EL (cell line): ENCODE data around the gene SLC6A11.
A peak's percentile ranks its signal among the peaks of the same experiment; 100 is the strongest.

ENCODE experiments used
- DNase-seq: peaks from one replicate; pipeline ENCODE4 v3.0.0-alpha.2; 2016

The SLC6A11 gene

GRCh38 chr3:10957976-10958749 is 142.1 kb downstream of the SLC6A11 start:
- DNase-seq: no peak

- DNase-seq: no peak
Measured at GRCh38 chr3:10960255-10960654, 144.2 kb downstream of the SLC6A11 start.

- DNase-seq: no peak
Measured at GRCh38 chr3:10961921-10962320, 145.9 kb downstream of the SLC6A11 start.

- DNase-seq: no peak
Measured at GRCh38 chr3:10962481-10963036, 146.5 kb downstream of the SLC6A11 start.

GRCh38 chr3:10964537-10965167 is 148.6 kb downstream of the SLC6A11 start:
- DNase-seq: peak; percentile 15

GRCh38 chr3:10968401-10968800 is 152.4 kb downstream of the SLC6A11 start:
- DNase-seq: no peak

GRCh38 chr3:10970306-10970960 is 154.4 kb downstream of the SLC6A11 start:
- DNase-seq: no peak

- no peak for DNase-seq
Measured at GRCh38 chr3:10972072-10972782, 156.2 kb downstream of the SLC6A11 start.

- no peak for DNase-seq
Measured at GRCh38 chr3:10973046-10973595, 157.1 kb downstream of the SLC6A11 start.

- no peak for DNase-seq
Measured at GRCh38 chr3:10974131-10974530, 158.1 kb downstream of the SLC6A11 start.

GRCh38 chr3:10974746-10975375 is 158.8 kb downstream of the SLC6A11 start:
- DNase-seq: no peak

- no peak for DNase-seq
Measured at GRCh38 chr3:10975695-10976234, 159.7 kb downstream of the SLC6A11 start.

GRCh38 chr3:10976770-10977169 is 160.7 kb downstream of the SLC6A11 start:
- no peak for DNase-seq

GRCh38 chr3:10977892-10978510 is 162.0 kb downstream of the SLC6A11 start:
- peak; percentile 60 for DNase-seq

- no peak for DNase-seq
Measured at GRCh38 chr3:10978956-10979355, 162.9 kb downstream of the SLC6A11 start.

GRCh38 chr3:10980312-10980711 is 164.3 kb downstream of the SLC6A11 start:
- no peak for DNase-seq

- DNase-seq: no peak
Measured at GRCh38 chr3:10981031-10981430, 165.0 kb downstream of the SLC6A11 start.

- peak; percentile 35 for DNase-seq
Measured at GRCh38 chr3:10981961-10982360, 165.9 kb downstream of the SLC6A11 start.

- DNase-seq: no peak
Measured at GRCh38 chr3:10982782-10983181, 166.8 kb downstream of the SLC6A11 start.

GRCh38 chr3:10983219-10983916 is 167.3 kb downstream of the SLC6A11 start:
- peak; percentile 31 for DNase-seq
